IPS-18c (cell line): ENCODE data around the gene HIP1R.
"Not testable (repeated sequence)": the region's sequence is repeated elsewhere in the genome, so short reads cannot be mapped to it uniquely, and the experiment has no call there.

Experiments
- H3K4me3 ChIP-seq: 2 replicates; pipeline ENCODE4 v1.7.0; 2013; ENCODE audit warnings: low read depth, mild to moderate bottlenecking, low read length, moderate library complexity; ENCODE audit not compliant: insufficient read depth
- H3K9me3 ChIP-seq: one replicate; pipeline ENCODE4 v1.6.1; 2013; ENCODE audit warnings: mild to moderate bottlenecking, low read length, moderate library complexity; ENCODE audit not compliant: control insufficient read depth, insufficient read depth

HIP1R gene, protein sequence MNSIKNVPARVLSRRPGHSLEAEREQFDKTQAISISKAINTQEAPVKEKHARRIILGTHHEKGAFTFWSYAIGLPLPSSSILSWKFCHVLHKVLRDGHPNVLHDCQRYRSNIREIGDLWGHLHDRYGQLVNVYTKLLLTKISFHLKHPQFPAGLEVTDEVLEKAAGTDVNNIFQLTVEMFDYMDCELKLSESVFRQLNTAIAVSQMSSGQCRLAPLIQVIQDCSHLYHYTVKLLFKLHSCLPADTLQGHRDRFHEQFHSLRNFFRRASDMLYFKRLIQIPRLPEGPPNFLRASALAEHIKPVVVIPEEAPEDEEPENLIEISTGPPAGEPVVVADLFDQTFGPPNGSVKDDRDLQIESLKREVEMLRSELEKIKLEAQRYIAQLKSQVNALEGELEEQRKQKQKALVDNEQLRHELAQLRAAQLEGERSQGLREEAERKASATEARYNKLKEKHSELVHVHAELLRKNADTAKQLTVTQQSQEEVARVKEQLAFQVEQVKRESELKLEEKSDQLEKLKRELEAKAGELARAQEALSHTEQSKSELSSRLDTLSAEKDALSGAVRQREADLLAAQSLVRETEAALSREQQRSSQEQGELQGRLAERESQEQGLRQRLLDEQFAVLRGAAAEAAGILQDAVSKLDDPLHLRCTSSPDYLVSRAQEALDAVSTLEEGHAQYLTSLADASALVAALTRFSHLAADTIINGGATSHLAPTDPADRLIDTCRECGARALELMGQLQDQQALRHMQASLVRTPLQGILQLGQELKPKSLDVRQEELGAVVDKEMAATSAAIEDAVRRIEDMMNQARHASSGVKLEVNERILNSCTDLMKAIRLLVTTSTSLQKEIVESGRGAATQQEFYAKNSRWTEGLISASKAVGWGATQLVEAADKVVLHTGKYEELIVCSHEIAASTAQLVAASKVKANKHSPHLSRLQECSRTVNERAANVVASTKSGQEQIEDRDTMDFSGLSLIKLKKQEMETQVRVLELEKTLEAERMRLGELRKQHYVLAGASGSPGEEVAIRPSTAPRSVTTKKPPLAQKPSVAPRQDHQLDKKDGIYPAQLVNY

GRCh38 chr12:122834921-122835749 is at the start of gene HIP1R:
TSS of gene HIP1R (plus strand) at chr12:122835457. CDS start at chr12:122835551, 94 bp downstream.
- H3K4me3 ChIP-seq = peak within 1 kb of the TSS; percentile 54
- H3K9me3 ChIP-seq = no peaks in the 10 kb centered on the region

DNA sequence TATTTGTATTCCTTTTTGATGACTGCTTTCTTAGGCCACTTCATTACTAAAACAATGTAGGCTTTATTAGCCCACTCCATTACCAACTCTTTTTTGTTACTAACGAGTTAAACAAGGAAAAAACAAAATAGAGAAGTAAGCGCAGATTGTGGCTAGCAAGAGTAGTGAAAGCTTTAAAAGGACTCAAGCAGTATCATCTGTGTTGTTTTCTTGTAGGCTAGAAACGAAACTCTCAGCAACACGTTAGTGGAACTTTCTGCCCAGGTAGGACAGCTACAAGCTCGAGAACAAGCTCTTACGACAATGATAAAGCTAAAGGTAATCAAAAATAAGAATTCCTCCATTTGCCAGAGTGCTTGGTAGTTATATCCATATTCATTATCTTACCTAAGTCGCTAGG is 49.8 kb upstream of the HIP1R start:
- Histone ChIP-seq H3K4me3 (no peak overlapping the region), H3K9me3 (peaks cover 2% of the 10 kb centered on the region)

- peaks cover 2% of the 10 kb centered on the region for H3K9me3 ChIP-seq
These were observed 46.9 kb upstream of the HIP1R start for GRCh38 chr12:122788387-122788786.

DNA sequence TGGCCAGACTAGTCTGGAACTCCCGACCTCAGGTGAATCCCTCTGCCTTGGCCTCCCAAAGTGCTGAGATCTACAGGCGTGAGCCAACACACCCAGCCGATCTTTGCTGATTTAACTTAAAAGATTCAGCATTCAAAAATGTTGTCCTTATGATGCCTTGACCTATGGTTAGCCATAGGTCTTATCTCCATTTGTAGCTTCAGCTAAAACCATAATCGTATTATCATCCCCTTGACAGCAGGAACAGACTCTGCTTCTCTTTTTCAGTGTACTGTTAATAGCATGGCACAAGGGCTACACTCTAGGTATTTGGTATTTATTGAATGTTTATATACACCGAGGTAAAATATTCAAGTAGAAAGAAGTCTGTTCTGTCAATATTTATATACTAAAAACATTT is 45.6 kb upstream of the HIP1R start:
- peaks cover 2% of the 10 kb centered on the region for H3K9me3 ChIP-seq
- H3K4me3 ChIP-seq = no peak overlapping the region

More at GRCh38 chr12:122788387-122788786, 46.9 kb upstream of the HIP1R start:
- no peak overlapping the region for H3K4me3 ChIP-seq

DNA sequence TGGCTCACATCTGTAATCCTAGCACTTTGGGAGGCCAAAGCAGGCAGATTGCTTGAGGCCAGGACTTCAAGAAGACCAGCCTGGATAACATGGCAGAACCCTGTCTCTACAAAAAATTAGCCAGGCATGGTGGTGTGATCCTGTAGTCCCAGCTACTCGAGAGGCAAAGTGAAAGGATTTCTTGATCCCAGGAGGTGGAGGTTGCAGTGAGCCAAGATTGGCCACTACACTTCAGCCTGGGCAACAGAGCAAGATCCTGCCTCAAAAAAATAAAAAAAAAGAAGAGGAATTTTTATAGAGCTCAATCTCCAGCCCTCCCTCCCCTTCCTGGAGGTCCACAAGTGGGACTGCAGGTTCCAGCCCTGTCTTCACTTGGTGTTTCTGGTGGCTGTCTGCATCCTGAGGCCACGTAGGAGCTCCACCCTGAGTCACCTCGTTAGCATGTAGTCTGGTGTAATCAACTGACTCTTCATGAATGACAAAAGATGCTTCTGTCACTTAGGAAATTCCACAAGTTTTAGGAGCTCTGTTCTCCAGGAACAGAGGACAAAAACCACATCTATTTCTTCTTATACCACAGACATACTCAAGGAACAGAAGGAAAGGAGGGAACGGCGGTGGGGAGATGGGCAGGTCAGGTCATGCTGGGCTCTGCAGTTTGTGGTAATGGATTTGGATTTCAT is 44.7 kb upstream of the HIP1R start:
- H3K9me3 ChIP-seq = peaks cover 2% of the 10 kb centered on the region

GRCh38 chr12:122793685-122794106 is 41.6 kb upstream of the HIP1R start:
- H3K9me3 ChIP-seq = no peaks in the 10 kb centered on the region
- no peak overlapping the region for H3K4me3 ChIP-seq

More for the DNA sequence above, 44.7 kb upstream of the HIP1R start:
- H3K4me3 ChIP-seq = no peak overlapping the region

GRCh38 chr12:122795807-122796206 is 39.5 kb upstream of the HIP1R start:
- Histone ChIP-seq H3K9me3 (no peaks in the 10 kb centered on the region), H3K4me3 (no peak overlapping the region)

DNA sequence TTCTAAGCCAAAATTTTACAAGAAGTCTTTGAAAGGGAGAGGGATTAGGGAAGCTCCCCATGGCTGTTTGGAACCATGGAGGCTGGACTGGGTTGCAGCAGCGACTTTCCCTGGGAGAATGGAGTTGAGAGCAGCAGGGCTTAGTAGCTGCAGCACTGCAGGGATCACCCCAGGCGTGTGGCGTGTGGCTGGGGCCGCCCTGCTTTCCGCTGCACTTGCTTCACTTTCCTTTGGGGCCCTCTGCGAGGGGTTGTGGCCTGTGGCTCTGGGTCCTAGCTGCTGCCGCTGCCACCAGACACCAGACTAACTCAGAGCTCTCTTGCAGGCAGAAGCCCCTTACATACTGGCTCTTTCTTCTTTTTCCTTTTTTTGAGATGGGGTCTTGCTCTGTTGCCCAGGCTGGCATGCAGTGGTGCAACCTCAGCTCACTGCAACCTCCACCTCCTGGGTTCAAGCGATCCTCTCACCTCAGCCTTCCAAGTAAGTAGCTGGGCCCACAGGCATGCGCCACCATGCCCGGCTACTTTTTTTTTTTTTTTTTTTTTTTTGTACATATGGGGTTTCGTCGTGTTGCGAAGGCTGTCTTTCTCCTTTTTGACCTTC is 35.5 kb upstream of the HIP1R start:
- Histone ChIP-seq H3K9me3 (no peaks in the 10 kb centered on the region), H3K4me3 (no peak overlapping the region)

DNA sequence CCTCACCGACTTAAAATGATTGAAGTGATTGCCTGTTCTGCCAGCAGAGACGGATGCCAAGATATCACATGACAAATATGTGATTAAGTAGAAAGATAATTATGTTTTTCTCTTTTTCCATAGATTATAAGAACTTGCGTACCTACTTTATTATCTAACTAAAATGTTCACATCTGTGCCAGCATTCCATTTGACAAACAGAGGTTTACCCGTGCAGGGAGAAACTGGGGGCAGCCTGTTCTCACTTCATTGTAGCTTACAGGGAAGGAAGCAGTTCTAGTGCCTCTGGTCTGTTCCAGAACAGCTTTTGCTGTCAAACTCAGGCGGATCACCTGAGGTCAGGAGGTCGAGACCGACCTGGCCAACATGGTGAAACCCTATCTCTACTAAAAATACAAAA is 31.3 kb upstream of the HIP1R start:
- H3K9me3 ChIP-seq = no peaks in the 10 kb centered on the region
- H3K4me3 ChIP-seq = no peak overlapping the region

GRCh38 chr12:122804957-122805356 is 30.3 kb upstream of the HIP1R start:
- not testable (repeated sequence) for H3K4me3 ChIP-seq, H3K9me3 ChIP-seq

DNA sequence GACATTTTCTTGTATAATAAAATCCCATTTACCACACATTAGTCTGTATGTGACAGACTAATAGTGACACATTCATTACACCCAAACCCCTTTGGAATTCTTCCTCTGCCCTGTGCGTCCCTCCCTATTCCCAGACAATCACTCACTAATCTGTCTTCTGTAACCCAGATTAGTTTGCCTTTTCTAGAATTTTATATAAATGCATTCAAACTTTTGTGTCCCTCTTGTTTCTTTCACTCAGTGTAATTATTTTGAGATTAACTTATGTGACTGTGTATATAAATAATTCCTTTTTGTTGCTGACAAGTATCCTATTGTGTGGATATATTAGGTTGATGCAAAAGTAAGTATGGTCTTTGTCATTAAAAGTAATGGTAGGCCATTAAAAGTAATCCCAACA is 27.6 kb upstream of the HIP1R start:
- Histone ChIP-seq H3K9me3 (no peaks in the 10 kb centered on the region), H3K4me3 (no peak overlapping the region)

GRCh38 chr12:122811777-122812176 is 23.5 kb upstream of the HIP1R start:
- Histone ChIP-seq H3K9me3 (no peaks in the 10 kb centered on the region), H3K4me3 (no peak overlapping the region)

DNA sequence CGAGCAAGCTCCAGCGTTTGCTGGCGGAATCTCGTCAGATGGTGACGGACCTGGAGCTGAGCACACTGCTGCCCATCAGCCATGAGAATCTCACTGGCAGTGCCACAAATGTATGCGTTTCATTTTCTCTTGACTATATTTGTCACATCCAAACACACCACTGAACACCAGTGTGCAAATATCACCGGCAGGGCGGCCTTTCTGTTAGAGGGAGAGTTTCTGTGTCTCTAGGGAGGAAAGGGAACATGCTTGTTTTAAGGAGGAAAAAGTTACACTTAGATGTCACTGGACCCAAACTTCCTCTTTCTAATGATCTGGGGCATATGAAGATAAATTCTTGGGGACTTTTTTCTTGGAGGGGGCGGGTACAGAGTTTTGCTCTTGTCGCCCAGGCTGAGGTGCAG is 21.9 kb upstream of the HIP1R start:
- no peak overlapping the region for H3K4me3 ChIP-seq
- no peaks in the 10 kb centered on the region for H3K9me3 ChIP-seq

DNA sequence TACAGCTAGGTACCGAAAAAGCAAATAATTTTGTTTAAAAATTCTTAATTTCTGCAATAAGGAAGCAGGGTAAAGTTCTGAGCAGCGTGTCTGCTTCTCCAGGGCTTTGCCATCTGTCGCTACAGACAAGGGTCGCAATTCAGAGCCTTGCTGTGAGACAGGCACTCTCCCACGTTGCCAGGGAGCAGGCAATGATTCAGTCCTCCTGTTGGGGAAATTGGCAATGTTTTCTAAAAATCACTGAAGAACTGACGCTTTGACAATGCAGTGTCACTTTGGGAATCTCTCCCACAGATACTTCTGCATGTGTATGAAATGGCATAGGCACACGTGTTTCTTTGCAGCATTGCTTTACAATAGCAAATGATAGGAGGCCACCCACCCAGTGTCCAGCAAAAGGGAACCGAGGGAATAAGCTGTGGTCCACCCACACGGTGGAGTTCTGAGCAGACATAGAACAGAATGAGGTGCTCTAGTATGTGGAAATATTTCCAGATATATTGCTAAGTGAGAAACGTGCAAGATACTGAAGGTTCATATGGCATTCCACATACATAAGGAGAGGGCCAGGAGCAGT is 16.0 kb upstream of the HIP1R start:
- Histone ChIP-seq H3K4me3 (no peak overlapping the region), H3K9me3 (no peaks in the 10 kb centered on the region)

- no peak overlapping the region for H3K4me3 ChIP-seq
- H3K9me3 ChIP-seq = no peaks in the 10 kb centered on the region
These were observed 15.1 kb upstream of the HIP1R start for GRCh38 chr12:122820138-122820537.

- Histone ChIP-seq H3K4me3 (no peak overlapping the region), H3K9me3 (no peaks in the 10 kb centered on the region)
These were observed 14.4 kb upstream of the HIP1R start for GRCh38 chr12:122820838-122821271.
